ENCODE measurements around the gene BBS10.
"Not testable (repeated sequence)": the region's sequence is repeated elsewhere in the genome, so short reads cannot be mapped to it uniquely, and the experiment has no call there.

Gene BBS10

GRCh38 chr12:76368230-76368629 lies 20.0 kb upstream of the BBS10 start:
- DNase-seq (ENCODE audit: low spot score), result no peak
- Histone ChIP-seq H3K4me3 (ENCODE audit: severe bottlenecking) (no peak overlapping the region), H3K4me1 (ENCODE audit: insufficient read depth, poor library complexity, severe bottlenecking) (peaks cover 2% of the 10 kb centered on the region), H3K9me3 (ENCODE audit: severe bottlenecking) (peaks cover 4% of the 10 kb centered on the region), H3K27me3 (ENCODE audit: insufficient read depth, poor library complexity, severe bottlenecking) (no peaks in the 10 kb centered on the region), H3K27ac (ENCODE audit: poor library complexity, severe bottlenecking) (no peak overlapping the region), H3K36me3 (ENCODE audit: low read depth) (peaks cover 54% of the 10 kb centered on the region)
- ATAC-seq (ENCODE audit: low read depth), result no peak
- TF ChIP-seq, protein P1, sequence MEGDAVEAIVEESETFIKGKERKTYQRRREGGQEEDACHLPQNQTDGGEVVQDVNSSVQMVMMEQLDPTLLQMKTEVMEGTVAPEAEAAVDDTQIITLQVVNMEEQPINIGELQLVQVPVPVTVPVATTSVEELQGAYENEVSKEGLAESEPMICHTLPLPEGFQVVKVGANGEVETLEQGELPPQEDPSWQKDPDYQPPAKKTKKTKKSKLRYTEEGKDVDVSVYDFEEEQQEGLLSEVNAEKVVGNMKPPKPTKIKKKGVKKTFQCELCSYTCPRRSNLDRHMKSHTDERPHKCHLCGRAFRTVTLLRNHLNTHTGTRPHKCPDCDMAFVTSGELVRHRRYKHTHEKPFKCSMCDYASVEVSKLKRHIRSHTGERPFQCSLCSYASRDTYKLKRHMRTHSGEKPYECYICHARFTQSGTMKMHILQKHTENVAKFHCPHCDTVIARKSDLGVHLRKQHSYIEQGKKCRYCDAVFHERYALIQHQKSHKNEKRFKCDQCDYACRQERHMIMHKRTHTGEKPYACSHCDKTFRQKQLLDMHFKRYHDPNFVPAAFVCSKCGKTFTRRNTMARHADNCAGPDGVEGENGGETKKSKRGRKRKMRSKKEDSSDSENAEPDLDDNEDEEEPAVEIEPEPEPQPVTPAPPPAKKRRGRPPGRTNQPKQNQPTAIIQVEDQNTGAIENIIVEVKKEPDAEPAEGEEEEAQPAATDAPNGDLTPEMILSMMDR (IDR thresholded peaks at IDR 0.05; ENCODE audit: poor library complexity, severe bottlenecking), result no peak

DNA sequence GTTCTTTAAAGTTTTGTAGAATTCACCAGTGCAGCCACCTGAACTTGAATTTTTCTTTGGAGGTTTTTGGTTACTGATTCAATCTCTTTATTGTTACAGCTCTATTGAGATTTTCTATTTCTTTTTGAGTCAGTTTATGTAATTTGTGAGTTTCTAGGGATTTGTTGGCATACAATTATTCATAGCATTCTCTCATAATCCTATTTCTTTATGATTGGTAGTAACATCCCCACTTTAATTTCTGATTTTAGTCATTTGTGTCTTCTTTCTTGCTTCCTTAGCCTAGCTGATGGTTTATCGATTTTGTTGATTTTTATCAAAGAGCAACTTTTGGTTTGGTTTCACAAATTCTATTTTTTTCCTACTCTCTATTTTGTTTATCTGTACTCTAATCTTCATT lies 17.9 kb upstream of the BBS10 start:
- DNase-seq (ENCODE audit: low spot score) (no peak), ATAC-seq (ENCODE audit: low read depth) (no peak)
- Histone ChIP-seq H3K9me3 (ENCODE audit: severe bottlenecking) (peaks cover 4% of the 10 kb centered on the region), H3K27ac (ENCODE audit: poor library complexity, severe bottlenecking) (no peak overlapping the region), H3K4me1 (ENCODE audit: insufficient read depth, poor library complexity, severe bottlenecking) (no peaks in the 10 kb centered on the region), H3K4me3 (ENCODE audit: severe bottlenecking) (no peak overlapping the region), H3K36me3 (ENCODE audit: low read depth) (peaks cover 42% of the 10 kb centered on the region), H3K27me3 (ENCODE audit: insufficient read depth, poor library complexity, severe bottlenecking) (no peaks in the 10 kb centered on the region)
- TF ChIP-seq, protein P1 (IDR thresholded peaks at IDR 0.05; ENCODE audit: poor library complexity, severe bottlenecking), result no peak

DNA sequence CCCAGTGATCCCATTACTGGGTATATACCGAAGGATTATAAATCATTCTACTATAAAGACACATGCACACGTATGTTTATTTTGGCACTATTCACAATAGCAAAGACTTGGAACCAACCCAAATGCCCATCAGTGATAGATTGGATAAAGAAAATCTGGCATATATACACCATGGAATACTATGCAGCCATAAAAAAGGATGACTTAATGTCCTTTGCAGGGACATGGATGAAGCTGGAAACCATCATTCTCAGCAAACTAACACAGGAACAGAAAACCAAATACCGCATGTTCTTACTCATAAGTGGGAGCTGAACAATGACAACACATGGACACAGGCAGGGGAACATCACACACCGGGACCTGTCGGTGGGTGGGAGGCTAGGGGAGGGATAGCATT lies 15.9 kb upstream of the BBS10 start:
- ATAC-seq (ENCODE audit: low read depth); H3K4me3 ChIP-seq (ENCODE audit: severe bottlenecking); H3K9me3 ChIP-seq (ENCODE audit: severe bottlenecking); H3K27me3 ChIP-seq (ENCODE audit: insufficient read depth, poor library complexity, severe bottlenecking); DNase-seq (ENCODE audit: low spot score); H3K4me1 ChIP-seq (ENCODE audit: insufficient read depth, poor library complexity, severe bottlenecking); H3K27ac ChIP-seq (ENCODE audit: poor library complexity, severe bottlenecking): not testable (repeated sequence)
- H3K36me3 ChIP-seq (ENCODE audit: low read depth), result peaks cover 31% of the 10 kb centered on the region

- no peak overlapping the region for H3K27ac ChIP-seq (ENCODE audit: poor library complexity, severe bottlenecking)
- H3K27me3 ChIP-seq (ENCODE audit: insufficient read depth, poor library complexity, severe bottlenecking), result no peaks in the 10 kb centered on the region
- no peak for ATAC-seq (ENCODE audit: low read depth)
Observed at GRCh38 chr12:76360316-76360715, 12.1 kb upstream of the BBS10 start.

GRCh38 chr12:76356071-76356470 lies 7.9 kb upstream of the BBS10 start:
- DNase-seq (ENCODE audit: low spot score) (no peak), ATAC-seq (ENCODE audit: low read depth) (no peak)
- Histone ChIP-seq H3K4me1 (ENCODE audit: insufficient read depth, poor library complexity, severe bottlenecking) (no peaks in the 10 kb centered on the region), H3K36me3 (ENCODE audit: low read depth) (peaks cover 53% of the 10 kb centered on the region), H3K27ac (ENCODE audit: poor library complexity, severe bottlenecking) (no peak overlapping the region), H3K27me3 (ENCODE audit: insufficient read depth, poor library complexity, severe bottlenecking) (no peaks in the 10 kb centered on the region), H3K4me3 (ENCODE audit: severe bottlenecking) (no peak overlapping the region), H3K9me3 (ENCODE audit: severe bottlenecking) (no peaks in the 10 kb centered on the region)
- TF ChIP-seq, protein P1 (IDR thresholded peaks at IDR 0.05; ENCODE audit: poor library complexity, severe bottlenecking), result no peak

More at GRCh38 chr12:76360316-76360715, 12.1 kb upstream of the BBS10 start:
- no peak overlapping the region for H3K4me3 ChIP-seq (ENCODE audit: severe bottlenecking)
- no peaks in the 10 kb centered on the region for H3K9me3 ChIP-seq (ENCODE audit: severe bottlenecking)
- TF ChIP-seq, protein P1 (IDR thresholded peaks at IDR 0.05; ENCODE audit: poor library complexity, severe bottlenecking), result no peak
- DNase-seq (ENCODE audit: low spot score), result no peak
- H3K36me3 ChIP-seq (ENCODE audit: low read depth), result peaks cover 42% of the 10 kb centered on the region
- no peaks in the 10 kb centered on the region for H3K4me1 ChIP-seq (ENCODE audit: insufficient read depth, poor library complexity, severe bottlenecking)

All from RWPE2 (cell line).